ENCODE data around the gene IGF2BP1. TPM values are rescaled to one million over a fixed set of nuclear protein-coding genes. Genes with fewer than 3 reads are reported as not detected.
"Not testable (repeated sequence)": the region's sequence is repeated elsewhere in the genome, so short reads cannot be mapped to it uniquely, and the experiment has no call there.

The IGF2BP1 gene
- total and polyA plus RNA-seq, 2 donors (not counting 1 experiment from before 2014, with no cell fraction given) = under 0.01 to 1.1 TPM

DNA sequence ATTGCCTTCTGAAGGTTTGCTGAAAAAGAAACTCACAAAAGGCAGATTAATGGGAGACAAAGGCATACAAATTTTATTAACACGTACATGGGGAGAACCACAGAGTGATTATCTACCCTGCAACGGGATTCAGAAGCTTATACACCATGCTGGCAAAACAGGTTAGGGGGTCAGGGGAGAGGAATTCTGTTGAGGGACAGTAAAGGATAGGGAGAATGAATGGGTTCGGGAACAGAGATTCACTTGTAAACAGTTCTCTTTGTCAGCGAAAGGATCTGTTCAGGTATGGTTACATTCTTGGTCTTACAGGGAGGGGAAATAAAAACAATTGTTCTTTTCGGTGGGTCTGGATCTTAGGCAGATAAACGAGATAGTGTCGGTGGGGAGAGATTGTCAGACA is 81.1 kb downstream of the IGF2BP1 start:
- TF ChIP-seq, protein P1, sequence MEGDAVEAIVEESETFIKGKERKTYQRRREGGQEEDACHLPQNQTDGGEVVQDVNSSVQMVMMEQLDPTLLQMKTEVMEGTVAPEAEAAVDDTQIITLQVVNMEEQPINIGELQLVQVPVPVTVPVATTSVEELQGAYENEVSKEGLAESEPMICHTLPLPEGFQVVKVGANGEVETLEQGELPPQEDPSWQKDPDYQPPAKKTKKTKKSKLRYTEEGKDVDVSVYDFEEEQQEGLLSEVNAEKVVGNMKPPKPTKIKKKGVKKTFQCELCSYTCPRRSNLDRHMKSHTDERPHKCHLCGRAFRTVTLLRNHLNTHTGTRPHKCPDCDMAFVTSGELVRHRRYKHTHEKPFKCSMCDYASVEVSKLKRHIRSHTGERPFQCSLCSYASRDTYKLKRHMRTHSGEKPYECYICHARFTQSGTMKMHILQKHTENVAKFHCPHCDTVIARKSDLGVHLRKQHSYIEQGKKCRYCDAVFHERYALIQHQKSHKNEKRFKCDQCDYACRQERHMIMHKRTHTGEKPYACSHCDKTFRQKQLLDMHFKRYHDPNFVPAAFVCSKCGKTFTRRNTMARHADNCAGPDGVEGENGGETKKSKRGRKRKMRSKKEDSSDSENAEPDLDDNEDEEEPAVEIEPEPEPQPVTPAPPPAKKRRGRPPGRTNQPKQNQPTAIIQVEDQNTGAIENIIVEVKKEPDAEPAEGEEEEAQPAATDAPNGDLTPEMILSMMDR (conservative IDR thresholded peaks at IDR 0.05 in 1 of 2, IDR thresholded peaks at IDR 0.05 in 1 of 2; ENCODE audit: low read depth in 1 of 2, low read length in 2 of 2) = no peak
- no peak for TF ChIP-seq EZH2 (IDR thresholded peaks at IDR 0.05; ENCODE audit: low read length, missing control alignments)
- Histone ChIP-seq H3K79me2 (ENCODE audit: control insufficient read depth, insufficient read depth, low read length) (no peaks in the 10 kb centered on the region), H3K36me3 (ENCODE audit: control insufficient read depth, insufficient read depth, low read length) (no peaks in the 10 kb centered on the region), H4K20me1 (ENCODE audit: control insufficient read depth, extremely low read depth, insufficient read depth, low read length) (no peaks in the 10 kb centered on the region), H3K4me1 (ENCODE audit: control insufficient read depth, extremely low read depth, insufficient read depth, low read length) (peaks cover 4% of the 10 kb centered on the region), H3K4me3 (replicated peaks in 1 of 4; ENCODE audit: control extremely low read depth in 1 of 4, insufficient read depth in 1 of 4, low read depth in 3 of 4, low read length in 4 of 4) (no peak overlapping the region), H3K4me2 (ENCODE audit: extremely low read depth, insufficient read depth, low read length) (no peak overlapping the region), H2AFZ (ENCODE audit: low read length) (no peak overlapping the region), H3K27ac (ENCODE audit: insufficient read depth, low read length) (no peak overlapping the region), H3K9me3 (ENCODE audit: control insufficient read depth, insufficient read depth, low read depth, low read length) (no peaks in the 10 kb centered on the region), H3K27me3 (ENCODE audit: control insufficient read depth, insufficient read depth, low read length) (peaks cover 5% of the 10 kb centered on the region), H3K9ac (ENCODE audit: insufficient read depth, low read length) (no peak overlapping the region)
- no peak for DNase-seq (ENCODE audit: low read depth in 2 of 2)

DNA sequence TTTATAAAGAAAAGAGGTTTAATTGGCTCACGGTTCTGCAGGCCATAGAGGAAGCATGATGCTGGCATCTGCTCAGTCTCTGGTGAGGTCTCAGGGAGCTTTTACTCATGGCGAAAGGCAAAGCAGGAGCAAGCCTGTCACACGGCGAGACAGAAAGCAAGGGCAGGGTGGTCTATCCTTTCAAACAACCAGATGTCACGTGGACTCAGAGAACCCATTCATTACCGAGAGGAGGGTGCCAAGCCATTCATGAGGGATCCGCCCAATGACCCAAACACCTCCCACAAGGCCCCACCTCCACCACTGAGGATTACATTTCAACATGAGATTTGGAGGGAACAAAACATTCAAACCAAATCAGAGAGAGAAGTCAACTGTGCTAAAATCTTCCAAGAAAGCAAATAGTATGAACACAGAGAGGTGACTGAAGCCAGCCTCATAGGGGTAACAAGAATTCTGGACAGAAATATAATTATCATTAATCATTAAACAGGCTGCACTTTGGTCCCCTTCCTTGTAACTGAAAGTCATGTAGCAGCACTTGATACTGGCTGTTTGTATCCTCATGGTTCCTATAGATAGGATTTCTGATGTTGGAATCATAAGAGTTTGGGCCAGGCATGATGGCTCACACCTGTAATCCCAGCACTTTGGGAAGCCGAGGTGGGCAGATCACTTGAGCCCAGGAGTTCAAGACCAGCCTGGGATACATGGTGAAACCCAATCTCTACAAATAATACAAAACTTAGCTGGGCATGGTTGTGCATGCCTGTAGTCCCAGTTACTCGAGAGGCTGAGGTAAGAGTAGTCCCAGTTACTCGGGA is 82.9 kb downstream of the IGF2BP1 start:
- H3K4me3 ChIP-seq (replicated peaks in 1 of 4; ENCODE audit: control extremely low read depth in 1 of 4, insufficient read depth in 1 of 4, low read depth in 3 of 4, low read length in 4 of 4) = no peak overlapping the region
- no peaks in the 10 kb centered on the region for H3K9me3 ChIP-seq (ENCODE audit: control insufficient read depth, insufficient read depth, low read depth, low read length)
- no peak overlapping the region for H3K9ac ChIP-seq (ENCODE audit: insufficient read depth, low read length)
- no peak overlapping the region for H3K27ac ChIP-seq (ENCODE audit: insufficient read depth, low read length)
- H2AFZ ChIP-seq (ENCODE audit: low read length) = no peak overlapping the region
- H3K36me3 ChIP-seq (ENCODE audit: control insufficient read depth, insufficient read depth, low read length) = no peaks in the 10 kb centered on the region
- H3K4me2 ChIP-seq (ENCODE audit: extremely low read depth, insufficient read depth, low read length) = no peak overlapping the region
- H3K27me3 ChIP-seq (ENCODE audit: control insufficient read depth, insufficient read depth, low read length) = peaks cover 5% of the 10 kb centered on the region
- no peaks in the 10 kb centered on the region for H4K20me1 ChIP-seq (ENCODE audit: control insufficient read depth, extremely low read depth, insufficient read depth, low read length)
- TF ChIP-seq EZH2 (IDR thresholded peaks at IDR 0.05; ENCODE audit: low read length, missing control alignments) = no peak
- TF ChIP-seq, protein P1 (conservative IDR thresholded peaks at IDR 0.05 in 1 of 2, IDR thresholded peaks at IDR 0.05 in 1 of 2; ENCODE audit: low read depth in 1 of 2, low read length in 2 of 2) = no peak
- H3K79me2 ChIP-seq (ENCODE audit: control insufficient read depth, insufficient read depth, low read length) = no peaks in the 10 kb centered on the region
- no peak for DNase-seq (ENCODE audit: low read depth in 2 of 2)
- H3K4me1 ChIP-seq (ENCODE audit: control insufficient read depth, extremely low read depth, insufficient read depth, low read length) = peaks cover 4% of the 10 kb centered on the region

DNA sequence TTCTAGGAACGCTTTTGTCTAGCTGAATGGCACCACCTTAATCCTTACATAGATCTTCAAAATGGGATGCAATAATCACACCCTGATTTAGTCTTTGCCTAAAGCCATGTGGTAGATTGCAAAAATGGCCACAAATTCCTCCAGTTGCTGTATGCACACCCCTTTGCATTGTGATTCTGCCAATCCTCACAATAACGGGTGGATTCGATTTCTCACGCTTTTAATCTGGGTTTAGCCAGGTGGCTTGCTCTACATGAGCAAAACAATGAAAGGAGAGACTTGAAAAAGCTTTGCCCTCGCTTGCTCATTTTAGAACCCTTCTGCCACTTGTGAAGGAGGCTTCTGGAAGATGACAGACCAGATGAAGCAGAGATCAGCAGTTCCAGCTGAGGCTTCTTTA is 85.0 kb downstream of the IGF2BP1 start:
- Histone ChIP-seq H3K79me2 (ENCODE audit: control insufficient read depth, insufficient read depth, low read length) (no peaks in the 10 kb centered on the region), H3K4me2 (ENCODE audit: extremely low read depth, insufficient read depth, low read length) (no peak overlapping the region), H3K4me1 (ENCODE audit: control insufficient read depth, extremely low read depth, insufficient read depth, low read length) (peaks cover under 1% of the 10 kb centered on the region), H3K4me3 (replicated peaks in 1 of 4; ENCODE audit: control extremely low read depth in 1 of 4, insufficient read depth in 1 of 4, low read depth in 3 of 4, low read length in 4 of 4) (no peak overlapping the region), H3K36me3 (ENCODE audit: control insufficient read depth, insufficient read depth, low read length) (no peaks in the 10 kb centered on the region), H3K9me3 (ENCODE audit: control insufficient read depth, insufficient read depth, low read depth, low read length) (no peaks in the 10 kb centered on the region), H2AFZ (ENCODE audit: low read length) (no peak overlapping the region), H4K20me1 (ENCODE audit: control insufficient read depth, extremely low read depth, insufficient read depth, low read length) (no peaks in the 10 kb centered on the region), H3K9ac (ENCODE audit: insufficient read depth, low read length) (no peak overlapping the region), H3K27ac (ENCODE audit: insufficient read depth, low read length) (no peak overlapping the region), H3K27me3 (ENCODE audit: control insufficient read depth, insufficient read depth, low read length) (peaks cover 12% of the 10 kb centered on the region)
- DNase-seq (ENCODE audit: low read depth in 2 of 2) = no peak
- TF ChIP-seq, protein P1 (conservative IDR thresholded peaks at IDR 0.05 in 1 of 2, IDR thresholded peaks at IDR 0.05 in 1 of 2; ENCODE audit: low read depth in 1 of 2, low read length in 2 of 2) = no peak
- TF ChIP-seq EZH2 (IDR thresholded peaks at IDR 0.05; ENCODE audit: low read length, missing control alignments) = no peak

DNA sequence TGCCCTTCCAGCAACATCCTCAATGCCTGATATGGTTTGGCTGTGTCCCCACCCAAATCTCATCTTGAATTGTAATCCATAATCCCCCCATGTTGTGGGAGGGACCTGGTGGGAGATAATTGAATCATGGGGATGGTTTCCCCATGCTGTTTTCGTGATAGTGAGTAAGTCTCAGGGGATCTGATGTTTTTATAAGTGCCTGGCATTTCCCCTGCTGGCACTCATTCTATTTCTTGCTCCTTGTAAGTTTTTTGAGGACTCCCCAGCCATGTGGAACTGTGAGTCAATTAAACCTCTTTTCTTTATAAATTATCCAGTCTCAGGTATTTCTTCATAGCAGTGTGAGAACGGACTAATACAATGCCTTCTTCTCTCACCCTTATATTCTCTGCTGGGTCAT is 87.9 kb downstream of the IGF2BP1 start:
- not testable (repeated sequence) for H3K4me3 ChIP-seq (replicated peaks in 1 of 4; ENCODE audit: control extremely low read depth in 1 of 4, insufficient read depth in 1 of 4, low read depth in 3 of 4, low read length in 4 of 4); H2AFZ ChIP-seq (ENCODE audit: low read length); H3K9me3 ChIP-seq (ENCODE audit: control insufficient read depth, insufficient read depth, low read depth, low read length); H3K4me2 ChIP-seq (ENCODE audit: extremely low read depth, insufficient read depth, low read length); H3K4me1 ChIP-seq (ENCODE audit: control insufficient read depth, extremely low read depth, insufficient read depth, low read length); H3K27ac ChIP-seq (ENCODE audit: insufficient read depth, low read length); H3K36me3 ChIP-seq (ENCODE audit: control insufficient read depth, insufficient read depth, low read length); DNase-seq (ENCODE audit: low read depth in 2 of 2); H3K79me2 ChIP-seq (ENCODE audit: control insufficient read depth, insufficient read depth, low read length); H4K20me1 ChIP-seq (ENCODE audit: control insufficient read depth, extremely low read depth, insufficient read depth, low read length); H3K9ac ChIP-seq (ENCODE audit: insufficient read depth, low read length)
- H3K27me3 ChIP-seq (ENCODE audit: control insufficient read depth, insufficient read depth, low read length) = peaks cover 15% of the 10 kb centered on the region
